GM23248 (cell line): ENCODE measurements around the gene RBPMS2.

ENCODE experiments used
- EZH2 ChIP-seq: fragments of 200-600 bp; sonication (generic); IDR thresholded peaks from 2 replicates; pipeline ENCODE4 v1.6.1; 2018; ENCODE audit warnings: antibody characterized with exemption, mild to moderate bottlenecking; ENCODE audit not compliant: insufficient read depth, poor library complexity, severe bottlenecking
- EZH2phosphoT487 ChIP-seq: fragments of 200-600 bp; sonication (generic); IDR thresholded peaks from 2 replicates; pipeline ENCODE4 v1.6.1; 2018; ENCODE audit warnings: antibody characterized with exemption, moderate library complexity, mild to moderate bottlenecking, low read depth; ENCODE audit not compliant: insufficient read depth

DNA sequence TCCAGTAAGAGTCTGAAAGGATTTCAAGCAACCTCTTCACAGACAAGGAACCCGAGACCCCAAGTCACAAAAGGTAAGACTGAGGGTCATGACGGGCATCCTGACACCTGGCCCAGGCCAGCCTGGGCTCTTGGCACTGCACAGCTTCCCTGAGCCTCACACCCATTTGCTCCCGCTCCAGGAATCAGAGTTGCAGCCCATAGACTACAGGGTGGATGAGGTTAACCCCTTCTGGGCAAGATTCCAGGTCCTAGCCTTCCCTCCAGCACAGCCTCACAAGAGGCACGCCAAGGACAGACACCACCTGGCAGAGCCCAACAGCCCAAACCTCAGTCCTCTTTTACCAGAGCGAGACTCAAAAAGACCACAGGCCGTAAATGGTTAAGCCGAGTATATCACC is 36.2 kb downstream of the RBPMS2 start:
- no peak for TF ChIP-seq EZH2
- no peak for TF ChIP-seq EZH2phosphoT487
